ENCODE data around the gene ERGIC3. TPM values are rescaled to one million over a fixed set of nuclear protein-coding genes. Genes with fewer than 3 reads are reported as not detected.

ERGIC3 gene
- total and polyA plus RNA-seq, 2 of the 4 experiments (the other 2 are of a cell fraction), result 434 to 438 TPM

GRCh38 chr20:35582131-35582530 lies 40.3 kb downstream of the ERGIC3 start:
- no peaks in the 10 kb centered on the region for H3K79me1 ChIP-seq (ENCODE audit: low read depth in 1 of 2, low read length in 2 of 2)
- dilution Hi-C loops (cut with HindIII; ENCODE audit: low sequenced_read_pairs, unreplicated experiment) (no loop called here), in situ Hi-C loops (cut with MboI; ENCODE audit: low sequenced_read_pairs) (no loop called here), intact Hi-C loops (cut with micrococcal nuclease) (no loop called here)
- H4K20me1 ChIP-seq (ENCODE audit: insufficient read depth, low read length), result no peaks in the 10 kb centered on the region
- H3K4me3 ChIP-seq (ENCODE audit: insufficient read depth, low read depth, low read length), result no peak overlapping the region
- no peak overlapping the region for H2BK20ac ChIP-seq (ENCODE audit: low read depth, low read length)
- no peak overlapping the region for H3K23ac ChIP-seq (ENCODE audit: low read depth, low read length)
- H4K91ac ChIP-seq (ENCODE audit: insufficient read depth, low read depth, low read length), result no peak overlapping the region
- TF ChIP-seq FOS (IDR thresholded peaks at IDR 0.05; ENCODE audit: low read depth, low read length) (no peak), BHLHE40 (IDR thresholded peaks at IDR 0.05; ENCODE audit: low read depth, low read length) (no peak), RFX5 (IDR thresholded peaks at IDR 0.05; ENCODE audit: low read depth, low read length) (no peak), MAFK (IDR thresholded peaks at IDR 0.05; ENCODE audit: low read depth, low read length) (no peak), CTCF (conservative IDR thresholded peaks at IDR 0.05; ENCODE audit: low read depth, low read length) (no peak)
- no peaks in the 10 kb centered on the region for H3K9me3 ChIP-seq (ENCODE audit: control insufficient read depth, insufficient read depth, low read length)
- no peak overlapping the region for H2BK15ac ChIP-seq (ENCODE audit: low read depth, low read length)
- 89% methylated on average over 4 of the region's 7 CpGs; no CpG with 5 or more reads in 1 of the 2 experiments for WGBS, 2 experiments (ENCODE audit: extremely low coverage in 2 of 2, insufficient read length in 1 of 2)
- H3K9ac ChIP-seq (ENCODE audit: low read depth, low read length), result no peak overlapping the region
- H2AFZ ChIP-seq (replicated peaks; ENCODE audit: low read length, poor library complexity), result no peak overlapping the region
- no peak for ATAC-seq (ENCODE audit: low read depth)
- H2BK120ac ChIP-seq (ENCODE audit: low read depth, low read length), result no peak overlapping the region
- no peaks in the 10 kb centered on the region; the same call in 1 of the 2 replicates for H3K36me3 ChIP-seq (ENCODE audit: control insufficient read depth, insufficient read depth, low read length)
- no peak overlapping the region for H2BK5ac ChIP-seq (ENCODE audit: low read depth, low read length, poor library complexity, severe bottlenecking)
- CTCF ChIA-PET, result no interaction called here
- no TSS peak for BruUV-seq (replicated peaks)
- no peaks in the 10 kb centered on the region for H3K9me1 ChIP-seq (ENCODE audit: insufficient read depth, low read length)
- H3K56ac ChIP-seq (ENCODE audit: extremely low read depth, insufficient read depth, low read length), result no peak overlapping the region
- POLR2A ChIA-PET (ENCODE audit: unreplicated experiment), result no interaction called here
- H3K27me3 ChIP-seq (ENCODE audit: control insufficient read depth, insufficient read depth, low read length), result peaks cover 2% of the 10 kb centered on the region; the same call in 1 of the 2 replicates
- H4K5ac ChIP-seq (ENCODE audit: low read depth, low read length), result no peak overlapping the region
- H3K4me2 ChIP-seq (ENCODE audit: low read depth, low read length), result no peak overlapping the region
- no peak overlapping the region for H2AK9ac ChIP-seq (replicated peaks; ENCODE audit: low read depth, low read length, poor library complexity)
- H3K18ac ChIP-seq (ENCODE audit: low read depth, low read length), result no peak overlapping the region
- H3K14ac ChIP-seq (replicated peaks; ENCODE audit: low read depth, low read length), result no peak overlapping the region
- no peaks in the 10 kb centered on the region for H3K4me1 ChIP-seq (ENCODE audit: control insufficient read depth, insufficient read depth, low read length)
- no peak for DNase-seq
- no peak overlapping the region for H4K8ac ChIP-seq (ENCODE audit: low read depth in 2 of 2, low read length in 2 of 2)
- no peak overlapping the region for H2AK5ac ChIP-seq (ENCODE audit: low read depth, low read length)
- no peak overlapping the region for H3K27ac ChIP-seq (ENCODE audit: insufficient read depth, low read length)
- no peak overlapping the region for H3K4ac ChIP-seq (ENCODE audit: low read depth, low read length)

Measured in IMR-90 (cell line).